ENCODE data around the gene NKD1. TPM values are rescaled to one million over a fixed set of nuclear protein-coding genes. Genes with fewer than 3 reads are reported as not detected.

The NKD1 gene
- total RNA-seq, 1 experiment from 2014 or later = 11.4 TPM

DNA sequence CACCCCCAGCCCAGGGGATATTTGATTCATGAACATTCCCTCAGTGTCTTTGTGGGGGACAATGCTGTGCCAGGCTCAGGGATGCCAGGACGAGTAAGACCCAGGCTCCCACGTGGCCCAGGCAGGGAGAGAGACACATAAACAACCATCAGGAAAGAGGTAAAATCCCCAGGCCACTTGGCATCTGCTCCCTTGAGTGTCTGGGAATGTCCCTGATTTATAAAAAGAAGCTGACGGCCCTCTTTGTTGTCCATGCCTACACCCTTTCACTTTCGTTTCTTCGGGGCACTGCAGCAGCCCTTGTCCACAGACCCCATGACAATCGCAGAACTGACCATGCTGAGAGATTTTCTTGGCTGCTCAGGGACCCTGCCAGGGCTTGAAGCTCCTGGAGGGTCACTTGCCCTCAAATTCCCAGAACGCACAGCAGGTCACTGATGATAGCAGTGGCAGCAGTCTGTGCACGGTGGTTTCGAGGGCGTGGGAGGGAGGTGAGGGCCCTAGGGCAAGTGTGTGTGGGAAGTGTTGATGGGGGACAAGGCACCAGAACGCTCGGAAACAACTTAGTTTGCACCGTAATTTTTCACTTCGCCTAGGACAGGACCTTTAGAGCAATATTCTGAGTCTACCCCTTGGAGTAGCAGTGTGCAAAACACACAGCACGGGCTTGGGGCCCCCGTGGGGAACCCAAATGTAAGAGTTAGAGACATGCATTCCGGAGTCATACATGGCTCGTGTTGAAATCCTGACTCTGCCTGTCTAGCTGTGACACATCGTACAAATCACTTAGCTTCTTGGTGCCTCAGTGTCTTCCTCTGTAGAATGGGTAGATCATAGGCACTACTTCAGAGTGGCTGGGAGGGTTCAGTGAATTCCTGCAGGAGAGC, 149.9 kb downstream of the NKD1 start:
- TF ChIP-seq CTCF (IDR thresholded peaks at IDR 0.05 in 2 of 3, conservative IDR thresholded peaks at IDR 0.05 in 1 of 3; ENCODE audit: borderline replicate concordance in 1 of 3, insufficient read depth in 1 of 3, low read depth in 2 of 3, low read length in 2 of 3) (no peak), YY1 (IDR thresholded peaks at IDR 0.05; ENCODE audit: extremely low read depth, insufficient replicate concordance, low read depth, low read length) (no peak), SRF (IDR thresholded peaks at IDR 0.05; ENCODE audit: low read depth) (no peak), EGR1 (IDR thresholded peaks at IDR 0.05; ENCODE audit: low read depth) (no peak), REST (IDR thresholded peaks at IDR 0.05; ENCODE audit: low read depth) (no peak), SIN3A (IDR thresholded peaks at IDR 0.05; ENCODE audit: low read depth) (no peak), EZH2phosphoT487 (IDR thresholded peaks at IDR 0.05; ENCODE audit: borderline replicate concordance) (no peak), CEBPB (IDR thresholded peaks at IDR 0.05; ENCODE audit: low read depth) (no peak), FOSL1 (IDR thresholded peaks at IDR 0.05; ENCODE audit: low read depth) (no peak), RAD21 (IDR thresholded peaks at IDR 0.05; ENCODE audit: low read depth) (no peak), MAX (IDR thresholded peaks at IDR 0.05) (no peak), JUND (IDR thresholded peaks at IDR 0.05) (no peak), POLR2A (IDR thresholded peaks at IDR 0.05; ENCODE audit: borderline replicate concordance, extremely low read depth, insufficient read depth, insufficient read length) (no peak), ZFX (IDR thresholded peaks at IDR 0.05) (no peak), POLR2AphosphoS5 (IDR thresholded peaks at IDR 0.05; ENCODE audit: low read depth, low read length) (no peak), SP1 (IDR thresholded peaks at IDR 0.05; ENCODE audit: low read depth) (no peak), ELF1 (IDR thresholded peaks at IDR 0.05; ENCODE audit: borderline replicate concordance, low read depth) (no peak), TCF7L2 (IDR thresholded peaks at IDR 0.05; ENCODE audit: borderline replicate concordance, extremely low read depth, insufficient read depth, insufficient read length) (no peak)
- TF ChIP-seq, protein P1, sequence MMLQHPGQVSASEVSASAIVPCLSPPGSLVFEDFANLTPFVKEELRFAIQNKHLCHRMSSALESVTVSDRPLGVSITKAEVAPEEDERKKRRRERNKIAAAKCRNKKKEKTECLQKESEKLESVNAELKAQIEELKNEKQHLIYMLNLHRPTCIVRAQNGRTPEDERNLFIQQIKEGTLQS (IDR thresholded peaks at IDR 0.05) = no peak
- BruUV-seq (replicated peaks) = no TSS peak
- H2AFZ ChIP-seq (ENCODE audit: low read depth, low read length, poor library complexity, severe bottlenecking) = no peak overlapping the region
- no peaks in the 10 kb centered on the region for H3K9me3 ChIP-seq (ENCODE audit: control insufficient read depth in 1 of 2, insufficient read depth in 1 of 2, low read depth in 1 of 2, low read length in 2 of 2)
- H3K9ac ChIP-seq (ENCODE audit: low read length) = no peak overlapping the region
- ChIA-PET RAD21 (ENCODE audit: low non-redundant PET in 1 of 2, low total read pairs in 2 of 2, uncharacterized antibody in 2 of 2, unreplicated experiment in 2 of 2) (no interaction called here), CTCF (no interaction called here), POLR2A (no interaction called here)
- no peak overlapping the region for H3K4me2 ChIP-seq (ENCODE audit: low read length)
- H3K27me3 ChIP-seq (ENCODE audit: insufficient read depth, low read length) = no peaks in the 10 kb centered on the region
- H3K4me1 ChIP-seq (ENCODE audit: control insufficient read depth in 1 of 2, insufficient read depth in 2 of 2, low read length in 2 of 2) = peaks cover 18 to 29% of the 10 kb centered on the region in 2 experiments
- no peaks in the 10 kb centered on the region for H4K20me1 ChIP-seq (ENCODE audit: insufficient read depth)
- H3K4me3 ChIP-seq (replicated peaks in 1 of 2; ENCODE audit: low read depth in 1 of 2, low read length in 2 of 2) = no peak overlapping the region
- no peaks in the 10 kb centered on the region for H3K36me3 ChIP-seq (ENCODE audit: control insufficient read depth in 1 of 2, insufficient read depth in 2 of 2, low read length in 2 of 2)
- intact Hi-C loops (cut with micrococcal nuclease) = no loop called here
- DNase-seq (ENCODE audit: low read depth, low spot score) (no peak), ATAC-seq (no peak)
- H3K79me2 ChIP-seq (ENCODE audit: insufficient read depth, low read length) = no peaks in the 10 kb centered on the region
- no peaks in the 10 kb centered on the region for H3K9me2 ChIP-seq (ENCODE audit: insufficient read depth)
- H3K27ac ChIP-seq (ENCODE audit: low read depth, low read length) = no peak overlapping the region; the same call in 1 of the 2 replicates
